Astrocyte (in vitro differentiated cells and primary cell): ENCODE data around the gene FAM234B. TPM values are rescaled to one million over a fixed set of nuclear protein-coding genes. Genes with fewer than 3 reads are reported as not detected.

Experiments used
- DNase-seq: peaks from one replicate; pipeline ENCODE4 v3.0.0-alpha.2; 2010; ENCODE audit warnings: low read depth
- FAIRE-seq: peaks from 2 replicates; lab custom pipeline; 2011; peaks lifted over from hg19 to GRCh38; lab: Jason Lieb, UNC
- H2AFZ ChIP-seq: 2 replicates; pipeline ENCODE4 v1.6.0; 2012; ENCODE audit warnings: low read depth, low read length, inconsistent platforms
- H3K27ac ChIP-seq: 2 replicates; pipeline ENCODE4 v1.5.1; 2011; ENCODE audit warnings: low read depth, low read length, inconsistent platforms
- H3K27me3 ChIP-seq: 2 replicates; pipeline ENCODE4 v1.6.0; 2011; ENCODE audit warnings: low read length, inconsistent platforms; ENCODE audit not compliant: insufficient read depth
- H3K36me3 ChIP-seq: 2 replicates; pipeline ENCODE4 v1.5.1; 2011; ENCODE audit warnings: low read length, inconsistent platforms; ENCODE audit not compliant: insufficient read depth
- H3K4me1 ChIP-seq: 2 replicates; pipeline ENCODE4 v1.5.1; 2011; ENCODE audit warnings: low read length, inconsistent platforms; ENCODE audit not compliant: insufficient read depth
- H3K4me2 ChIP-seq: 2 replicates; pipeline ENCODE4 v1.6.0; 2012; ENCODE audit warnings: low read length, inconsistent platforms
- H3K4me3 ChIP-seq: 2 replicates; pipeline ENCODE4 v1.5.1; 2011; ENCODE audit warnings: low read depth, mild to moderate bottlenecking, low read length, inconsistent platforms; ENCODE audit not compliant: insufficient read depth
- H3K79me2 ChIP-seq: 2 replicates; pipeline ENCODE4 v1.6.0; 2012; ENCODE audit warnings: mild to moderate bottlenecking, low read length, inconsistent platforms; ENCODE audit not compliant: insufficient read depth
- H3K9ac ChIP-seq: 2 replicates; pipeline ENCODE4 v1.6.0; 2012; ENCODE audit warnings: mild to moderate bottlenecking, low read length, inconsistent platforms
- H3K9me3 ChIP-seq: 2 replicates; pipeline ENCODE4 v1.5.1; 2012; ENCODE audit warnings: low read depth, mild to moderate bottlenecking, low read length, inconsistent platforms; ENCODE audit not compliant: insufficient read depth
- H4K20me1 ChIP-seq: 2 replicates; pipeline ENCODE4 v1.6.0; 2012; ENCODE audit warnings: low read length, inconsistent platforms; ENCODE audit not compliant: insufficient read depth
- H3K27ac Mint-ChIP-seq: one replicate; pipeline ENCODE4 v1.8.0; 2021; ENCODE audit warnings: mild to moderate bottlenecking, mixed read lengths; ENCODE audit not compliant: unreplicated experiment
- H3K27me3 Mint-ChIP-seq: one replicate; pipeline ENCODE4 v1.8.0; 2021; ENCODE audit warnings: low read depth, mixed read lengths; ENCODE audit not compliant: unreplicated experiment
- H3K36me3 Mint-ChIP-seq: one replicate; pipeline ENCODE4 v1.8.0; 2021; ENCODE audit warnings: low read depth, mixed read lengths; ENCODE audit not compliant: unreplicated experiment
- H3K4me1 Mint-ChIP-seq: one replicate; pipeline ENCODE4 v1.8.0; 2021; ENCODE audit warnings: low read depth, mixed read lengths; ENCODE audit not compliant: unreplicated experiment
- H3K4me3 Mint-ChIP-seq: one replicate; pipeline ENCODE4 v1.8.0; 2021; ENCODE audit warnings: mild to moderate bottlenecking, moderate library complexity, mixed read lengths; ENCODE audit not compliant: unreplicated experiment
- H3K9me3 Mint-ChIP-seq: one replicate; pipeline ENCODE4 v1.8.0; 2021; ENCODE audit warnings: mild to moderate bottlenecking, mixed read lengths; ENCODE audit not compliant: unreplicated experiment
- EZH2 ChIP-seq: IDR thresholded peaks from 2 replicates; pipeline ENCODE4 v1.6.1; 2012; ENCODE audit warnings: mild to moderate bottlenecking, low read length, inconsistent platforms; ENCODE audit not compliant: insufficient read depth
- total RNA-seq: library from RNA; stranded (reverse); gene quantifications from 2 replicates; pipeline ENCODE4 v1.2.1, GENCODE V29; 2021
- TF ChIP-seq, protein P1 (sequence below): IDR thresholded peaks from 2 replicates; pipeline ENCODE4 v1.5.1; 2011; ENCODE audit warnings: low read depth, mild to moderate bottlenecking, inconsistent platforms, low read length, moderate library complexity; ENCODE audit not compliant: insufficient read depth

FAM234B gene
- total RNA-seq, 1 donor from 2014 or later: 6.2 TPM

- Histone ChIP-seq H3K4me2 (peak overlapping the region; percentile 64), H3K4me3 (no peak overlapping the region), H3K27me3 (no peaks in the 10 kb centered on the region), H3K36me3 (no peaks in the 10 kb centered on the region), H3K9me3 (no peaks in the 10 kb centered on the region), H2AFZ (no peak overlapping the region), H3K27ac (no peak overlapping the region), H3K9ac (no peak overlapping the region), H4K20me1 (no peaks in the 10 kb centered on the region), H3K4me1 (peaks cover 9% of the 10 kb centered on the region), H3K79me2 (no peaks in the 10 kb centered on the region)
- Mint-ChIP-seq H3K9me3 (peaks cover 2% of the 10 kb centered on the region), H3K27me3 (no peaks in the 10 kb centered on the region), H3K36me3 (no peaks in the 10 kb centered on the region), H3K4me3 (no peak overlapping the region), H3K4me1 (peaks cover 11% of the 10 kb centered on the region), H3K27ac (peak overlapping the region; percentile 42)
- DNase-seq (peak; percentile 55), FAIRE-seq (peak; percentile 64)
- TF ChIP-seq, protein P1, sequence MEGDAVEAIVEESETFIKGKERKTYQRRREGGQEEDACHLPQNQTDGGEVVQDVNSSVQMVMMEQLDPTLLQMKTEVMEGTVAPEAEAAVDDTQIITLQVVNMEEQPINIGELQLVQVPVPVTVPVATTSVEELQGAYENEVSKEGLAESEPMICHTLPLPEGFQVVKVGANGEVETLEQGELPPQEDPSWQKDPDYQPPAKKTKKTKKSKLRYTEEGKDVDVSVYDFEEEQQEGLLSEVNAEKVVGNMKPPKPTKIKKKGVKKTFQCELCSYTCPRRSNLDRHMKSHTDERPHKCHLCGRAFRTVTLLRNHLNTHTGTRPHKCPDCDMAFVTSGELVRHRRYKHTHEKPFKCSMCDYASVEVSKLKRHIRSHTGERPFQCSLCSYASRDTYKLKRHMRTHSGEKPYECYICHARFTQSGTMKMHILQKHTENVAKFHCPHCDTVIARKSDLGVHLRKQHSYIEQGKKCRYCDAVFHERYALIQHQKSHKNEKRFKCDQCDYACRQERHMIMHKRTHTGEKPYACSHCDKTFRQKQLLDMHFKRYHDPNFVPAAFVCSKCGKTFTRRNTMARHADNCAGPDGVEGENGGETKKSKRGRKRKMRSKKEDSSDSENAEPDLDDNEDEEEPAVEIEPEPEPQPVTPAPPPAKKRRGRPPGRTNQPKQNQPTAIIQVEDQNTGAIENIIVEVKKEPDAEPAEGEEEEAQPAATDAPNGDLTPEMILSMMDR: no peak
- TF ChIP-seq EZH2: no peak
Observed at GRCh38 chr12:13124656-13125505, 80.7 kb downstream of the FAM234B start.

DNA sequence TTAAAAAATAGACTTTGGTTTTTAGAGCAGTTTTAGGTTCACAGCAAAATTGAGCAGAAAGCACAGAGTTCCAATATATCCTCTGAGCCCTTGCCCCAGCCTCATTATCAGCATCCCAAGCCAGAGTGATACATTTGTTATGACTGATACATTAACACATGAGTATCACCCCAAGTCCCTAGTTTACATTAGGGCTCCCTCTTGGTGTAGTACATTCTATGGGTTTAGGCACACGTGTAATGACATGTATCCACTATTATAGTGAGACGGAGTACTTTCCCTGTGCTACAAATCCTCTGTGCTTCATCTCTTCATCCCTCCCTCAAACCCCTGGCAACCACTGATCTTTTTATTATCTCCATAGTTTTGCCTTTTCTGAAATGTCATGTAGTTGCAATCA lies 81.8 kb downstream of the FAM234B start:
- H3K4me3 ChIP-seq: no peak overlapping the region
- Mint-ChIP-seq H3K36me3 (no peaks in the 10 kb centered on the region), H3K9me3 (peaks cover 2% of the 10 kb centered on the region), H3K27me3 (no peaks in the 10 kb centered on the region), H3K4me3 (no peak overlapping the region), H3K27ac (no peak overlapping the region), H3K4me1 (peaks cover 15% of the 10 kb centered on the region)
- FAIRE-seq (no peak), DNase-seq (no peak)
- H4K20me1 ChIP-seq: no peaks in the 10 kb centered on the region
- no peaks in the 10 kb centered on the region for H3K36me3 ChIP-seq
- H2AFZ ChIP-seq: no peak overlapping the region
- H3K79me2 ChIP-seq: no peaks in the 10 kb centered on the region
- H3K27ac ChIP-seq: no peak overlapping the region
- H3K4me2 ChIP-seq: no peak overlapping the region
- H3K9ac ChIP-seq: no peak overlapping the region
- H3K9me3 ChIP-seq: no peaks in the 10 kb centered on the region
- TF ChIP-seq, protein P1: no peak
- no peak for TF ChIP-seq EZH2
- peaks cover 12% of the 10 kb centered on the region for H3K4me1 ChIP-seq
- H3K27me3 ChIP-seq: no peaks in the 10 kb centered on the region

- H3K4me3 ChIP-seq: no peak overlapping the region
- H3K9ac ChIP-seq: no peak overlapping the region
- H3K79me2 ChIP-seq: no peaks in the 10 kb centered on the region
- H3K9me3 ChIP-seq: no peaks in the 10 kb centered on the region
- Mint-ChIP-seq H3K4me1 (peaks cover 16% of the 10 kb centered on the region), H3K27me3 (no peaks in the 10 kb centered on the region), H3K27ac (no peak overlapping the region), H3K4me3 (no peak overlapping the region), H3K9me3 (peaks cover 2% of the 10 kb centered on the region), H3K36me3 (no peaks in the 10 kb centered on the region)
- H3K27me3 ChIP-seq: no peaks in the 10 kb centered on the region
- H2AFZ ChIP-seq: no peak overlapping the region
- no peak overlapping the region for H3K27ac ChIP-seq
- H3K4me1 ChIP-seq: peaks cover 12% of the 10 kb centered on the region
- no peak overlapping the region for H3K4me2 ChIP-seq
- DNase-seq: no peak
- no peak for FAIRE-seq
- no peaks in the 10 kb centered on the region for H4K20me1 ChIP-seq
- H3K36me3 ChIP-seq: no peaks in the 10 kb centered on the region
- TF ChIP-seq, protein P1: no peak
- no peak for TF ChIP-seq EZH2
Observed at GRCh38 chr12:13126494-13126893, 82.3 kb downstream of the FAM234B start.
